Measurements from ENCODE around the gene USP24.

USP24 gene

GRCh38 chr1:55155522-55155921 lies 59.6 kb downstream of the USP24 start:
- no peak for DNase-seq (ENCODE audit: low read depth)

- no peak for DNase-seq (ENCODE audit: low read depth)
Observed at GRCh38 chr1:55154616-55155015, 60.5 kb downstream of the USP24 start.

GRCh38 chr1:55153031-55153430 lies 62.1 kb downstream of the USP24 start:
- DNase-seq (ENCODE audit: low read depth): no peak

- DNase-seq (ENCODE audit: low read depth): no peak
Observed at GRCh38 chr1:55150880-55151588, 64.1 kb downstream of the USP24 start.

- no peak for DNase-seq (ENCODE audit: low read depth)
Observed at GRCh38 chr1:55148676-55149075, 66.5 kb downstream of the USP24 start.

- DNase-seq (ENCODE audit: low read depth): no peak
Observed at GRCh38 chr1:55147524-55147923, 67.6 kb downstream of the USP24 start.

- peak; percentile 27 for DNase-seq (ENCODE audit: low read depth)
Observed at GRCh38 chr1:55146781-55147180, 68.4 kb downstream of the USP24 start.

- no peak for DNase-seq (ENCODE audit: low read depth)
Observed at GRCh38 chr1:55144886-55145285, 70.3 kb downstream of the USP24 start.

- DNase-seq (ENCODE audit: low read depth): no peak
Observed at GRCh38 chr1:55143684-55144083, 71.5 kb downstream of the USP24 start.

GRCh38 chr1:55141295-55141893 lies 73.8 kb downstream of the USP24 start:
- DNase-seq (ENCODE audit: low read depth): no peak

GRCh38 chr1:55140546-55140983 lies 74.6 kb downstream of the USP24 start:
- DNase-seq (ENCODE audit: low read depth): peak; percentile 75

GRCh38 chr1:55140137-55140536 lies 75.0 kb downstream of the USP24 start:
- no peak for DNase-seq (ENCODE audit: low read depth)

- no peak for DNase-seq (ENCODE audit: low read depth)
Observed at GRCh38 chr1:55138823-55139222, 76.3 kb downstream of the USP24 start.

- no peak for DNase-seq (ENCODE audit: low read depth)
Observed at GRCh38 chr1:55134152-55134808, 80.9 kb downstream of the USP24 start.

- DNase-seq (ENCODE audit: low read depth): no peak
Observed at GRCh38 chr1:55131801-55132200, 83.4 kb downstream of the USP24 start.

- DNase-seq (ENCODE audit: low read depth): no peak
Observed at GRCh38 chr1:55131218-55131617, 83.9 kb downstream of the USP24 start.

GRCh38 chr1:55129194-55129728 lies 85.9 kb downstream of the USP24 start:
- DNase-seq (ENCODE audit: low read depth): no peak

- no peak for DNase-seq (ENCODE audit: low read depth)
Observed at GRCh38 chr1:55128418-55128995, 86.7 kb downstream of the USP24 start.

GRCh38 chr1:55127827-55128343 lies 87.3 kb downstream of the USP24 start:
- no peak for DNase-seq (ENCODE audit: low read depth)

GRCh38 chr1:55124470-55124869 lies 90.7 kb downstream of the USP24 start:
- DNase-seq (ENCODE audit: low read depth): no peak

GRCh38 chr1:55120538-55120937 lies 94.6 kb downstream of the USP24 start:
- DNase-seq (ENCODE audit: low read depth): no peak

GRCh38 chr1:55118651-55119329 lies 96.4 kb downstream of the USP24 start:
- DNase-seq (ENCODE audit: low read depth): no peak
